OCI-LY7 (cell line): ENCODE measurements around the gene CRIP2. TPM values are rescaled to one million over a fixed set of nuclear protein-coding genes. Genes with fewer than 3 reads are reported as not detected.

Experiments
- BruUV-seq: library from RNA; stranded (reverse); fragments of 400-500 nt; replicated peaks from 2 replicates; lab custom pipeline; 2021; lab: Mats Ljungman, UMichigan
- CTCF ChIA-PET: fragments of 300-600 bp; sonication (Branson Sonifier 250); formaldehyde crosslinking; loops from one replicate; lab custom pipeline; 2022; ENCODE audit warnings: antibody characterized with exemption; ENCODE audit not compliant: unreplicated experiment; lab: Charles Lee
- POLR2A ChIA-PET: fragments of 300-600 bp; sonication (Branson Sonifier 250); formaldehyde crosslinking; loops from one replicate; lab custom pipeline; 2022; ENCODE audit warnings: antibody characterized with exemption; lab: Charles Lee
- DNase-seq: peaks from one replicate; pipeline ENCODE4 v3.0.0-alpha.2; 2015; ENCODE audit warnings: low spot score
- H2AFZ ChIP-seq: fragments of 200-600 bp; sonication (generic), shearing (Covaris generic); 2 replicates; pipeline ENCODE4 v1.6.1; 2014; ENCODE audit warnings: mild to moderate bottlenecking, antibody characterized with exemption, low read length, moderate library complexity
- H3K27ac ChIP-seq: fragments of 200-600 bp; sonication (generic); 2 replicates; pipeline ENCODE4 v1.5.1; 2014; ENCODE audit warnings: mixed run types, low read depth, mild to moderate bottlenecking, moderate library complexity, low read length, inconsistent platforms; ENCODE audit not compliant: poor library complexity, severe bottlenecking
- H3K36me3 ChIP-seq: fragments of 200-600 bp; sonication (generic); 2 replicates; pipeline ENCODE4 v1.6.1; 2014; ENCODE audit warnings: mild to moderate bottlenecking, antibody characterized with exemption, low read length, moderate library complexity, mixed read lengths; ENCODE audit not compliant: insufficient read depth
- H3K4me1 ChIP-seq: fragments of 200-600 bp; sonication (generic); 2 replicates; pipeline ENCODE4 v1.5.1; 2014; ENCODE audit warnings: mild to moderate bottlenecking, low read length; ENCODE audit not compliant: insufficient read depth, poor library complexity, severe bottlenecking
- H3K4me2 ChIP-seq: fragments of 200-600 bp; sonication (generic); 2 replicates; pipeline ENCODE4 v1.6.1; 2014; ENCODE audit warnings: mild to moderate bottlenecking, low read length
- H3K4me3 ChIP-seq: fragments of 200-600 bp; sonication (generic); 2 replicates; pipeline ENCODE4 v1.5.1; 2014; ENCODE audit warnings: mild to moderate bottlenecking, low read depth, low read length; ENCODE audit not compliant: poor library complexity, severe bottlenecking
- H3K79me2 ChIP-seq: fragments of 200-600 bp; sonication (generic); 2 replicates; pipeline ENCODE4 v1.6.1; 2016; ENCODE audit warnings: low read depth, mild to moderate bottlenecking, low read length, moderate library complexity, mixed read lengths; ENCODE audit not compliant: insufficient read depth
- H3K9me2 ChIP-seq: fragments of 200-600 bp; sonication (generic); 2 replicates; pipeline ENCODE4 v1.6.1; 2016; ENCODE audit warnings: mild to moderate bottlenecking, low read length, mixed read lengths; ENCODE audit not compliant: insufficient read depth
- H3K9me3 ChIP-seq: fragments of 200-600 bp; sonication (generic); 2 replicates; pipeline ENCODE4 v1.6.1; 2014; ENCODE audit warnings: mild to moderate bottlenecking, mixed run types, low read length, mixed read lengths
- H4K20me1 ChIP-seq: fragments of 200-600 bp; sonication (generic); 2 replicates; pipeline ENCODE4 v1.6.1; 2014; ENCODE audit warnings: mild to moderate bottlenecking, antibody characterized with exemption, low read length, moderate library complexity, mixed read lengths; ENCODE audit not compliant: insufficient read depth
- CTCF ChIP-seq: fragments of 200-600 bp; sonication (generic); conservative IDR thresholded peaks from 2 replicates; pipeline ENCODE4 v1.5.1; 2014; ENCODE audit warnings: mild to moderate bottlenecking, antibody characterized with exemption, low read length, moderate library complexity, mixed read lengths
- EZH2phosphoT487 ChIP-seq: fragments of 200-600 bp; sonication (generic); IDR thresholded peaks from 2 replicates; pipeline ENCODE4 v1.6.1; 2018; ENCODE audit warnings: low read depth, borderline replicate concordance, mild to moderate bottlenecking, mixed run types, antibody characterized with exemption, low read length, moderate library complexity, mixed read lengths
- intact Hi-C: fragments of 100-400 bp; cut with micrococcal nuclease; formaldehyde crosslinking; loops from one replicate; pipeline ENCODE4 v1.10.0; 2022; ENCODE audit not compliant: unreplicated experiment
- total RNA-seq, 2 experiments: library from RNA; depleted of rRNA in 1 of 2; stranded (reverse); fragments of >200 nt in 1 of 2; shearing (Covaris generic) in 1 of 2; gene quantifications; 2 replicates each; pipeline ENCODE4 v1.2.3, GENCODE V29; 2014 to 2022

Gene CRIP2
- total RNA-seq, 2 experiments from 2014 or later = not detected

DNA sequence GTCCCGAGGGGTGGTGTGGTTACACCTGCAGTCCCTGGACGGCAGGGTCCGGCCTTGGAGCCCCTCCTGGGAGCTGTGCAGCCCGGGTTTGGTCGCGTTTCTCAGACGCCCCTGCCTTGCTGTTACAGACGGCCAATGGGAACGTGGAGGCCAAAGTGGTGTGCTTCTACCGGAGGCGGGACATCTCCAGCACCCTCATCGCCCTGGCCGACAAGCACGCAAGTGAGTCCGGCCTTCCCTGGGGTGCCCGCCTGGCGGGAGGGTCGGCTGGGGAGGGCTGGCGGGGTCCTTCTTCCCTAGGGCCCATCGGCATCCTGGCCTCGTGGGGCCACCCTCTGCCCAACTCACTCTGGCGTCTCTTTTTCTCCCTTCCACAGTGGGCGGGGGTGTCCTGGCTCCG, 29.3 kb upstream of the CRIP2 start:
- CTCF ChIA-PET = no interaction called here
- TF ChIP-seq EZH2phosphoT487 = no peak
- POLR2A ChIA-PET = no interaction called here
- no peaks in the 10 kb centered on the region for H3K79me2 ChIP-seq
- peaks cover 40% of the 10 kb centered on the region for H3K36me3 ChIP-seq
- H3K4me1 ChIP-seq = no peaks in the 10 kb centered on the region
- H4K20me1 ChIP-seq = no peaks in the 10 kb centered on the region
- DNase-seq = no peak
- no peak overlapping the region for H3K4me2 ChIP-seq
- no peaks in the 10 kb centered on the region for H3K9me2 ChIP-seq
- H3K27ac ChIP-seq = no peak overlapping the region
- intact Hi-C loops = no loop called here
- no peaks in the 10 kb centered on the region for H3K9me3 ChIP-seq
- no peak overlapping the region for H3K4me3 ChIP-seq
- no TSS peak for BruUV-seq
- H2AFZ ChIP-seq = no peak overlapping the region

GRCh38 chr14:105445901-105446845, 28.4 kb upstream of the CRIP2 start:
- no TSS peak for BruUV-seq
- H3K9me3 ChIP-seq = no peaks in the 10 kb centered on the region
- intact Hi-C loops = no loop called here
- no peaks in the 10 kb centered on the region for H3K9me2 ChIP-seq
- DNase-seq = no peak
- H3K27ac ChIP-seq = no peak overlapping the region
- H3K79me2 ChIP-seq = no peaks in the 10 kb centered on the region
- POLR2A ChIA-PET = no interaction called here
- H3K4me2 ChIP-seq = no peak overlapping the region
- CTCF ChIA-PET = interaction anchor here (0.6 kb wide), 1 partner anchor 104 kb away, joined by 3 read pairs; no protein-coding TSS in a partner anchor
- H3K4me3 ChIP-seq = no peak overlapping the region
- no peak overlapping the region for H2AFZ ChIP-seq
- peaks cover 42% of the 10 kb centered on the region for H3K36me3 ChIP-seq
- H4K20me1 ChIP-seq = no peaks in the 10 kb centered on the region
- TF ChIP-seq CTCF (no peak), EZH2phosphoT487 (no peak)
- H3K4me1 ChIP-seq = no peaks in the 10 kb centered on the region

DNA sequence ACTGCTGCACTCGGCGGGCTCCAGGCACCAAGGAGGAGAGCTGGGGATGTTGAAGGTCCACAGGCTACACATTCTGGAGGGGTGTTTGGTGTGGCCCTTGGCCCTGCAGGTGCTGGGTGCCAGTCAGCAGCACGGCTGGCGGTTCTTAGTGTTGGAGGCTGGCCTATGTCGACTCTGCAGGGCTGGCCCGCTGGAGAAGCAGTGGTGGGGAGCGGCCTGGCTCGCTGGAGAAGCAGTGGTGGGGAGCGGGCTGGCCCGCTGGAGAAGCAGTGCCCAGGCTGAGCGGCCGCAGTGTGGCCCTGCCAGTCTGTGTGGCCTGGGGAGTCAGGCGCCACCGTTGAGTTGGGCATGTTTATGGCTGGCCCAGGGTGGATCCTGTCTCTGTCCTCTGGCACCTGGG, 27.6 kb upstream of the CRIP2 start:
- Histone ChIP-seq H3K4me1 (no peaks in the 10 kb centered on the region), H3K9me2 (no peaks in the 10 kb centered on the region), H3K4me2 (no peak overlapping the region), H2AFZ (no peak overlapping the region), H3K79me2 (no peaks in the 10 kb centered on the region), H3K4me3 (no peak overlapping the region), H3K36me3 (peaks cover 43% of the 10 kb centered on the region), H4K20me1 (no peaks in the 10 kb centered on the region), H3K27ac (no peak overlapping the region), H3K9me3 (no peaks in the 10 kb centered on the region)
- BruUV-seq = no TSS peak
- POLR2A ChIA-PET = no interaction called here
- CTCF ChIA-PET = interaction anchor here (0.6 kb wide), 1 partner anchor 105 kb away, joined by 3 read pairs; no protein-coding TSS in a partner anchor
- TF ChIP-seq CTCF = no peak
- no peak for TF ChIP-seq EZH2phosphoT487
- intact Hi-C loops = no loop called here
- DNase-seq = no peak
